ENCODE results near the gene CPM.

DNA sequence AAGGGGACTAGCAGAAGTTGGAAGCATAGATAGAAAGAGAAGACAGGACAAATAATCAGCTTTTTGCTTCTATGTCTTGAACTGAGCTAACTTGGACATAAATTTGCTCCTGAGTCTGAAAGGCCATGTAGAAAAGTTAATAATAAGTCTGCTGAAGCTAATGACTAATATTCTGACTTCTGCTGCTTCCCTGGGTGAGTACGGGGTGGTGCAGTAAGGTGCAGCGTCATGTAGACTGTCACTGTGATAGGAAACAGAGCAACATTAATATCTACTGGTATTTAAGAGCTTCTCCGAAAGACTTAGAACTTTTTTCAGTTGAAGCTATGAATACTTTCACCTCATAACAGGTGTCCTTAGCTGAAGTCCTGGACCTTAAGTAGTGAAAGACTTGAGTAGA, 34.1 kb upstream of the CPM start:
- TF ChIP-seq, protein P1, sequence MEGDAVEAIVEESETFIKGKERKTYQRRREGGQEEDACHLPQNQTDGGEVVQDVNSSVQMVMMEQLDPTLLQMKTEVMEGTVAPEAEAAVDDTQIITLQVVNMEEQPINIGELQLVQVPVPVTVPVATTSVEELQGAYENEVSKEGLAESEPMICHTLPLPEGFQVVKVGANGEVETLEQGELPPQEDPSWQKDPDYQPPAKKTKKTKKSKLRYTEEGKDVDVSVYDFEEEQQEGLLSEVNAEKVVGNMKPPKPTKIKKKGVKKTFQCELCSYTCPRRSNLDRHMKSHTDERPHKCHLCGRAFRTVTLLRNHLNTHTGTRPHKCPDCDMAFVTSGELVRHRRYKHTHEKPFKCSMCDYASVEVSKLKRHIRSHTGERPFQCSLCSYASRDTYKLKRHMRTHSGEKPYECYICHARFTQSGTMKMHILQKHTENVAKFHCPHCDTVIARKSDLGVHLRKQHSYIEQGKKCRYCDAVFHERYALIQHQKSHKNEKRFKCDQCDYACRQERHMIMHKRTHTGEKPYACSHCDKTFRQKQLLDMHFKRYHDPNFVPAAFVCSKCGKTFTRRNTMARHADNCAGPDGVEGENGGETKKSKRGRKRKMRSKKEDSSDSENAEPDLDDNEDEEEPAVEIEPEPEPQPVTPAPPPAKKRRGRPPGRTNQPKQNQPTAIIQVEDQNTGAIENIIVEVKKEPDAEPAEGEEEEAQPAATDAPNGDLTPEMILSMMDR (IDR thresholded peaks at IDR 0.05): no peak
- no peak for TF ChIP-seq POLR2A (IDR thresholded peaks at IDR 0.05)
